ENCODE measurements around the gene ANGEL1. TPM values are rescaled to one million over a fixed set of nuclear protein-coding genes. Genes with fewer than 3 reads are reported as not detected.

The ANGEL1 gene
- total and polyA plus RNA-seq, 2 experiments from 2014 or later, result 5.3 to 31.6 TPM

DNA sequence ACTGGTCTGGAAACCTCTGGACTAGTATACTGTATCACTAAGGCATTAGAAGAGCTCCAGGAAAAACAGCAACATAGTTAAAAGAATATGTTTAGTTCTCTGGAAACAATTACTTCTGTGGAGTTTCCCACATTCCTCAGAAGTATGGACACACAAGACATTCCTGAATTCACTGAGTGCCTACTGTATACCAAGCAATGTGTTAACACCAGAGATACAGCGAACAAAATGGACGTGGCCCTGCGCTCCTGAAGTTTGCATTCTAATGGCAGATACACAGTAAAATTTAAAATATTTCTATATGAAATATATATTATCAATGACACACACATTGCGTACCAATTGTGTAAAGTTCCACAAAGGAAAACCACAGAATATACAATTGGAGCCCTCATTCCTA is 1.1 kb downstream of the ANGEL1 start (continued):
- TF ChIP-seq REST (IDR thresholded peaks at IDR 0.05; ENCODE audit: unreplicated experiment) (no peak), CREB1 (CRISPR knock-in tag; IDR thresholded peaks at IDR 0.05; ENCODE audit: low read depth) (no peak), ZNF331 (CRISPR knock-in tag; IDR thresholded peaks at IDR 0.05; ENCODE audit: low read depth) (no peak), STAT1 (IDR thresholded peaks at IDR 0.05; ENCODE audit: unreplicated experiment) (no peak), CTCF (conservative IDR thresholded peaks at IDR 0.05; ENCODE audit: low read depth in 2 of 2) (no peak)

DNA sequence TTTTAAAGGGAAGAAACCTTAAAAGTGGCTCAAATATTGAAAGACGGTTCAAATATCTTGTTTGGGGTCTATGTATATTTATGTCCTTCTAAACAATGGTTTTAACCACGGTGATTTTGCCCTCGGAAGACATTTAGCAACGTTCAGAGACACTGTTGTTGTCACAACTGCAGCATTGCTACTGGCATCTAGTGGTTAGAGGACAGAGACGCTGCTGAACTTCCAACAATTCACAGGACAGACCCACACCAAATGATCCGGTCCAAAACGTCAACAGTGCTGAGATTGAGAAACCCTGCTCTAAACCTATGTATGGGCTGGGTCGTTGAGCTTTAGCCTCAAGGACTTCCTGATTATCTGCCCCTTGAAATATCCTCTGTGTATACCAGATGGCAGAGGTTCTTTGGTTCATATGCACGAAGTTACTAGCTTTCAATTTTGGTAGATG is 1.7 kb downstream of the ANGEL1 start:
- Mint-ChIP-seq H3K27ac (no peak overlapping the region), H3K36me3 (ENCODE audit: low read depth) (peaks cover 27% of the 10 kb centered on the region), H3K27me3 (ENCODE audit: insufficient read depth, low read depth, poor library complexity) (no peaks in the 10 kb centered on the region), H3K4me1 (peaks cover 16% of the 10 kb centered on the region), H3K9me3 (no peaks in the 10 kb centered on the region; the same call in 2 of the 3 replicates), H3K4me3 (peak overlapping the region; percentile 90)
- no peaks in the 10 kb centered on the region; the same call in 1 of the 2 replicates for H4K20me1 ChIP-seq (replicated peaks; ENCODE audit: insufficient read depth)
- ATAC-seq (peak; percentile 12; the same call in 2 of the 3 replicates), DNase-seq (ENCODE audit: low spot score) (peak; percentile 41)
- peaks cover 12% of the 10 kb centered on the region for H3K36me3 ChIP-seq (ENCODE audit: insufficient read depth)
- H2AFZ ChIP-seq, result no peak overlapping the region
- H3K4me3 ChIP-seq, result peak overlapping the region; percentile 93; the same call in 1 of the 2 replicates
- no peak for TF ChIP-seq ETS1 (IDR thresholded peaks at IDR 0.05)
- TF ChIP-seq CTCF (conservative IDR thresholded peaks at IDR 0.05; ENCODE audit: low read depth in 2 of 2), result peak; percentile 40 to 57
- peaks cover 20% of the 10 kb centered on the region for H3K79me2 ChIP-seq (replicated peaks; ENCODE audit: insufficient read depth)
- peaks cover 10% of the 10 kb centered on the region for H3K4me1 ChIP-seq (ENCODE audit: insufficient read depth)
- no peaks in the 10 kb centered on the region for H3K9me2 ChIP-seq (ENCODE audit: insufficient read depth)
- no peaks in the 10 kb centered on the region for H3F3A ChIP-seq (replicated peaks; ENCODE audit: low read depth)
- H3K27me3 ChIP-seq (ENCODE audit: insufficient read depth), result no peaks in the 10 kb centered on the region
- no peak overlapping the region for H3K4me2 ChIP-seq
- no peak overlapping the region for H3K27ac ChIP-seq (ENCODE audit: low read depth)
